A549 (cell line): ENCODE measurements around the gene NTSR1. TPM values are rescaled to one million over a fixed set of nuclear protein-coding genes. Genes with fewer than 3 reads are reported as not detected.

Experiments
- ATAC-seq, 2 experiments: fragments of 200-7000 bp in 1 of 2; fragments of >200 bp in 1 of 2; cut with Nextera tagmentation in 1 of 2; cut with Tn5 transposase in 1 of 2; 3 replicates each; pipeline versions ENCODE4 v1.8.0 to v1.9.1; 2018 to 2020; ENCODE audit warnings: mild to moderate bottlenecking in 1 of 2, moderate library complexity in 1 of 2
- CTCF ChIA-PET: fragments of 300-600 bp; sonication (Branson Sonifier 250); formaldehyde crosslinking; extraction: SDS; loops from one replicate; lab custom pipeline; 2021; ENCODE audit warnings: antibody characterized with exemption, inconsistent platforms; lab: Yijun Ruan, JAX
- POLR2A ChIA-PET: fragments of 350-600 bp; formaldehyde crosslinking; extraction: SDS; loops from one replicate; lab custom pipeline; 2021; ENCODE audit warnings: antibody characterized with exemption, inconsistent platforms; lab: Yijun Ruan, JAX
- DNase-seq, 2 experiments: peaks; one replicate each; pipeline versions ENCODE4 v3.0.0 to v3.0.0-alpha.2; 2011 to 2016; ENCODE audit warnings: low read depth in 1 of 2, low spot score in 1 of 2
- FAIRE-seq: peaks from 2 replicates; lab custom pipeline; 2011; peaks lifted over from hg19 to GRCh38; lab: Jason Lieb, UNC
- H3K27ac ChIP-seq, 2 experiments: fragments of >200 bp; sonication (Bioruptor Twin); formaldehyde crosslinking; 3 replicates each; pipeline ENCODE4 v1.5.1; 2016 to 2017
- H3K4me1 ChIP-seq: fragments of >200 bp; sonication (Bioruptor Twin); formaldehyde crosslinking; 3 replicates; pipeline ENCODE4 v1.6.1; 2016
- H3K4me2 ChIP-seq: fragments of >200 bp; sonication (Bioruptor Twin); formaldehyde crosslinking; 3 replicates; pipeline ENCODE4 v1.6.1; 2016
- H3K4me3 ChIP-seq: fragments of >200 bp; sonication (Bioruptor Twin); formaldehyde crosslinking; 3 replicates; pipeline ENCODE4 v1.5.1; 2016
- H3K9me3 ChIP-seq: fragments of >200 bp; sonication (Bioruptor Twin); formaldehyde crosslinking; 3 replicates; pipeline ENCODE4 v1.6.1; 2016
- CBX2 ChIP-seq: fragments of 200-600 bp; sonication (generic); IDR thresholded peaks from 2 replicates; pipeline ENCODE4 v1.6.1; 2016; ENCODE audit warnings: low read depth, mild to moderate bottlenecking, borderline replicate concordance
- FOSB ChIP-seq: fragments of 250-450 bp; sonication (Bioruptor Pico); IDR thresholded peaks from 2 replicates; pipeline ENCODE4 v1.5.0; 2020; ENCODE audit warnings: mild to moderate bottlenecking, moderate library complexity
- FOSL2 ChIP-seq, 2 experiments: fragments of 450-650 bp in 1 of 2; fragments of >200 bp in 1 of 2; sonication (Bioruptor Twin) in 1 of 2; formaldehyde crosslinking; IDR thresholded peaks; 2 replicates each; pipeline versions ENCODE4 v1.5.0 to v1.6.1; 2016 to 2020; ENCODE audit warnings: mild to moderate bottlenecking in 1 of 2, moderate library complexity in 1 of 2
- FOXS1 ChIP-seq: fragments of 250-450 bp; sonication (Bioruptor Pico); IDR thresholded peaks from 2 replicates; pipeline ENCODE4 v1.5.0; 2020; ENCODE audit warnings: mild to moderate bottlenecking, moderate library complexity
- HOXB13 ChIP-seq: fragments of 250-450 bp; sonication (Bioruptor Pico); IDR thresholded peaks from 2 replicates; pipeline ENCODE4 v1.5.0; 2020; ENCODE audit warnings: low read depth, mild to moderate bottlenecking, moderate library complexity
- JUN ChIP-seq, 2 experiments: fragments of >200 bp; sonication (Bioruptor Twin); formaldehyde crosslinking; IDR thresholded peaks; 2 replicates in 1 of 2; 3 replicates in 1 of 2; pipeline ENCODE4 v1.6.1; 2016 to 2017
- JUNB ChIP-seq: fragments of >200 bp; sonication (Bioruptor Twin); formaldehyde crosslinking; IDR thresholded peaks from 2 replicates; pipeline ENCODE4 v1.6.1; 2016
- KDM1A ChIP-seq: fragments of 200-600 bp; sonication (generic); IDR thresholded peaks from 2 replicates; pipeline ENCODE4 v1.6.1; 2016; ENCODE audit warnings: low read depth, mild to moderate bottlenecking
- MYC ChIP-seq: IDR thresholded peaks from 2 replicates; pipeline ENCODE4 v1.6.1; 2012; ENCODE audit warnings: mild to moderate bottlenecking, inconsistent platforms, low read length, improper control_type of control experiment, borderline replicate concordance
- NFE2L2 ChIP-seq: fragments of 150-350 bp; conservative IDR thresholded peaks from 2 replicates; pipeline ENCODE4 v1.6.1; 2014; ENCODE audit warnings: low read length
- NPAS2 ChIP-seq: fragments of 250-450 bp; sonication (Bioruptor Pico); IDR thresholded peaks from 2 replicates; pipeline ENCODE4 v1.8.0; 2022; ENCODE audit warnings: mild to moderate bottlenecking, moderate library complexity, borderline replicate concordance
- PHF8 ChIP-seq: fragments of 200-600 bp; sonication (generic); IDR thresholded peaks from 2 replicates; pipeline ENCODE4 v1.6.1; 2016; ENCODE audit warnings: low read depth, mild to moderate bottlenecking, antibody characterized with exemption, moderate library complexity, borderline replicate concordance
- POLR2AphosphoS2 ChIP-seq: conservative IDR thresholded peaks from 2 replicates; pipeline ENCODE4 v1.6.1; 2012; ENCODE audit warnings: low read length, improper control_type of control experiment, inconsistent platforms
- RAD21 ChIP-seq, 2 experiments: fragments of >200 bp in 1 of 2; sonication (Bioruptor Twin) in 1 of 2; formaldehyde crosslinking in 1 of 2; IDR thresholded peaks in 1 of 2; conservative IDR thresholded peaks in 1 of 2; 2 replicates in 1 of 2; 3 replicates in 1 of 2; pipeline ENCODE4 v1.6.1; 2012 to 2018; ENCODE audit warnings: inconsistent platforms in 1 of 2
- REST ChIP-seq: fragments of 200-600 bp; sonication (generic); IDR thresholded peaks from 2 replicates; pipeline ENCODE4 v1.6.1; 2016; ENCODE audit warnings: antibody characterized with exemption, mild to moderate bottlenecking, moderate library complexity
- RNF2 ChIP-seq: fragments of 200-600 bp; sonication (generic); IDR thresholded peaks from 2 replicates; pipeline ENCODE4 v1.6.1; 2016; ENCODE audit warnings: low read depth, mild to moderate bottlenecking, antibody characterized with exemption, moderate library complexity, borderline replicate concordance
- TP53 ChIP-seq: fragments of 250-450 bp; sonication (Bioruptor Pico); IDR thresholded peaks from 2 replicates; pipeline ENCODE4 v1.5.0; 2021; ENCODE audit warnings: mild to moderate bottlenecking, moderate library complexity
- ZFP36 ChIP-seq: fragments of 450-650 bp; IDR thresholded peaks from 2 replicates; pipeline ENCODE4 v1.6.1; 2014; ENCODE audit warnings: borderline replicate concordance; ENCODE audit not compliant: partially characterized antibody
- ZSCAN20 ChIP-seq: fragments of 250-450 bp; sonication (Bioruptor Pico); IDR thresholded peaks from 2 replicates; pipeline ENCODE4 v1.8.0; 2022; ENCODE audit warnings: mild to moderate bottlenecking, moderate library complexity
- WGBS: methylation state at CpG from one replicate; pipeline ENCODE4 v1.1.6; 2017; ENCODE audit errors: missing lambda C conversion rate; 5-methylcytosine and 5-hydroxymethylcytosine counted together
- polyA plus RNA-seq, 4 experiments: library from polyadenylated mRNA; depleted of rRNA in 3 of 4; stranded (reverse); fragments of >200 nt; fragmentation: RNase III in 1 of 4; extraction: RNeasy Plus Mini Kit Qiagen cat#74134 plus additional on column Dnase treatment in 1 of 4; gene quantifications; 2 replicates in 3 of 4; 3 replicates in 1 of 4; pipeline ENCODE4 v1.2.3, GENCODE V29; 2011 to 2017
- TF ChIP-seq, protein P1 (sequence below): fragments of 250-450 bp; sonication (Bioruptor Pico); IDR thresholded peaks from 2 replicates; pipeline ENCODE4 v1.5.0; 2020; ENCODE audit warnings: low read depth, mild to moderate bottlenecking, moderate library complexity

Gene NTSR1
- polyA plus RNA-seq, 2 of the 4 experiments (the other 2 are of a cell fraction): 0.03 TPM; not detected in 1

DNA sequence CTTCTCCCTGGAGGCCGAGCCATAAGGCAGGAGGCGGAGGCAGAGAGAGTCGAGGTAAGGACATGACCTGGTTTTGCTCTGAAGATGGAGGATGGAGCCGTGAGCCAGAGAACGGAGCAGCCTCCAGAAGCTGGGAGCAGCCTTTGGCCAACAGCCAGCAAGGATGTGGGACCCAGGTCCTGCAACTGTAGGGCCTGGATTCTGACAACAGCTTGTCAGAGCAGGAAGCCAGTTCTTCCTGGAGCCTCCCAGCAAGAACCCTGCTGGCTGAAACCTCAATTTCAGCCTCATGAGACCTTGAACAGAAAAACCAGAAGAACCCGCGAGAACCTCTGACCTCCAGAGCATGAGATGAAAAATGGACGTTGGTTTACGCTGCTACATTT is 74.2 kb downstream of the NTSR1 start:
- H3K27ac ChIP-seq: no peak overlapping the region
- no peaks in the 10 kb centered on the region for H3K9me3 ChIP-seq
- H3K4me3 ChIP-seq: no peak overlapping the region
- no peak overlapping the region for H3K4me2 ChIP-seq
- ATAC-seq (no peak), DNase-seq (no peak), FAIRE-seq (no peak)
- TF ChIP-seq FOXS1 (CRISPR knock-in tag) (no peak), JUNB (no peak), TP53 (no peak), KDM1A (no peak), RAD21 (conservative IDR thresholded peaks at IDR 0.05 in 1 of 2, IDR thresholded peaks at IDR 0.05 in 1 of 2) (no peak), POLR2AphosphoS2 (no peak)
- ChIA-PET CTCF (interaction anchor here (0.9 to 2.4 kb wide), 6 partner anchors 8 to 103 kb away, joined by 3 to 20 read pairs (median 4); no protein-coding TSS in a partner anchor), POLR2A (no interaction called here)
- WGBS: 66% methylated on average over 9 of the region's 9 CpGs
- no peaks in the 10 kb centered on the region for H3K4me1 ChIP-seq

DNA sequence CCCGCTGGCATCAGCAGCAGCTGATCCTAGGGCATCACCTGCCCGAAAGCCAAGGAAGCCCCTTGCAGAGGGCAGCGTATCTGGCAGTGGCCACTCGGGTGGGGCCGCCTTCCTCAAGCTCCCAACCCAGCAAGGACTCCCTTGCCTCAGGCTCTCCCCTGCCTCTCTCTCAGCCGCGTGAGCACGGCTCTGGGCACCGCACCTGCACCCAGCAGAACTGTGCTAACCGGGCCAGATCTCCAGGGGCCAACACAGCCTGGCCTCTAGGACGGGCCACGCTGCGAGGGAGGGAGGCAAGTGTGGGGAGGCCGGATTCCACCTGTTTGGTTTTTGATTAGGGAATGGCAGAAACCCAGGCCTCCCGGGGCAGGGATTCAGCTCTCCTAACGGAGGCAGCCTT is 75.9 kb downstream of the NTSR1 start:
- FAIRE-seq (no peak), ATAC-seq (no peak), DNase-seq (no peak)
- H3K27ac ChIP-seq: no peak overlapping the region
- no peak overlapping the region for H3K4me2 ChIP-seq
- ChIA-PET CTCF (interaction anchor here (1.1 kb wide), 2 partner anchors 10 to 115 kb away, joined by 3 to 4 read pairs; no protein-coding TSS in a partner anchor), POLR2A (no interaction called here)
- no peak overlapping the region for H3K4me3 ChIP-seq
- WGBS: 72% methylated on average over 13 of the region's 16 CpGs
- TF ChIP-seq POLR2AphosphoS2 (no peak), HOXB13 (no peak), FOSL2 (IDR thresholded peaks at IDR 0.05) (no peak), FOSL2 (CRISPR knock-in tag; IDR thresholded peaks at IDR 0.05) (no peak), ZFP36 (no peak), FOSB (no peak), RAD21 (conservative IDR thresholded peaks at IDR 0.05 in 1 of 2, IDR thresholded peaks at IDR 0.05 in 1 of 2) (no peak), ZSCAN20 (CRISPR knock-in tag) (no peak), NFE2L2 (no peak), REST (no peak), PHF8 (no peak), JUN (IDR thresholded peaks at IDR 0.05) (no peak), MYC (no peak), RNF2 (no peak), CBX2 (no peak), NPAS2 (no peak)
- TF ChIP-seq, protein P1, sequence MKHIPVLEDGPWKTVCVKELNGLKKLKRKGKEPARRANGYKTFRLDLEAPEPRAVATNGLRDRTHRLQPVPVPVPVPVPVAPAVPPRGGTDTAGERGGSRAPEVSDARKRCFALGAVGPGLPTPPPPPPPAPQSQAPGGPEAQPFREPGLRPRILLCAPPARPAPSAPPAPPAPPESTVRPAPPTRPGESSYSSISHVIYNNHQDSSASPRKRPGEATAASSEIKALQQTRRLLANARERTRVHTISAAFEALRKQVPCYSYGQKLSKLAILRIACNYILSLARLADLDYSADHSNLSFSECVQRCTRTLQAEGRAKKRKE (CRISPR knock-in tag): no peak
- H3K9me3 ChIP-seq: no peaks in the 10 kb centered on the region
- no peaks in the 10 kb centered on the region for H3K4me1 ChIP-seq
